Endothelial cell of umbilical vein (primary cell): ENCODE measurements around the gene XIRP2. TPM values are rescaled to one million over a fixed set of nuclear protein-coding genes. Genes with fewer than 3 reads are reported as not detected.

Experiments used
- BruUV-seq: library from RNA; stranded (reverse); fragments of 400-500 nt; replicated peaks from 2 replicates; lab custom pipeline; 2021; lab: Mats Ljungman, UMichigan
- CTCF ChIA-PET: fragments of 300-600, 350-600 bp; sonication (Branson Sonifier 250); formaldehyde crosslinking; loops from one replicate; lab custom pipeline; 2021; ENCODE audit warnings: antibody characterized with exemption, inconsistent platforms; lab: Charles Lee
- POLR2A ChIA-PET: fragments of 300-600, 350-600 bp; sonication (Branson Sonifier 250); formaldehyde crosslinking; loops from one replicate; lab custom pipeline; 2021; ENCODE audit warnings: antibody characterized with exemption, inconsistent platforms; lab: Charles Lee
- DNase-seq: peaks from one replicate; pipeline ENCODE4 v3.0.0-alpha.2; 2011; ENCODE audit warnings: low read depth, low spot score
- FAIRE-seq: peaks from 2 replicates; lab custom pipeline; 2011; peaks lifted over from hg19 to GRCh38; lab: Jason Lieb, UNC
- H2AFZ ChIP-seq: 2 replicates; pipeline ENCODE4 v1.6.0; 2012; ENCODE audit warnings: low read depth, low read length, control low read depth, inconsistent platforms
- H3K27ac ChIP-seq: 2 replicates; pipeline ENCODE4 v1.5.1; 2011; ENCODE audit warnings: low read depth, mild to moderate bottlenecking, control low read depth, low read length, moderate library complexity; ENCODE audit not compliant: insufficient read depth
- H3K27me3 ChIP-seq, 2 experiments: 2 replicates each; pipeline versions ENCODE4 v1.6.0 to v1.6.1; 2011; ENCODE audit warnings: low read length in 2 of 2, mixed read lengths in 1 of 2; ENCODE audit not compliant: control insufficient read depth in 2 of 2, insufficient read depth in 2 of 2
- H3K36me3 ChIP-seq, 2 experiments: 2 replicates in 1 of 2; 3 replicates in 1 of 2; pipeline ENCODE4 v1.5.1; 2011; ENCODE audit warnings: low read length in 2 of 2, mild to moderate bottlenecking in 1 of 2, moderate library complexity in 1 of 2; ENCODE audit not compliant: control insufficient read depth in 2 of 2, insufficient read depth in 2 of 2; ENCODE audit errors: extremely low read depth in 1 of 2
- H3K4me1 ChIP-seq: 3 replicates; pipeline ENCODE4 v1.5.1; 2011; ENCODE audit warnings: mild to moderate bottlenecking, low read length; ENCODE audit not compliant: control insufficient read depth, insufficient read depth; ENCODE audit errors: extremely low read depth
- H3K4me2 ChIP-seq: 2 replicates; pipeline ENCODE4 v1.6.1; 2011; ENCODE audit warnings: low read length, control low read depth, mixed read lengths; ENCODE audit not compliant: insufficient read depth
- H3K4me3 ChIP-seq, 3 experiments: fragments of 200-600 bp in 1 of 3; sonication (generic), shearing (Covaris generic) in 1 of 3; replicated peaks in 1 of 3; 2 replicates each; pipeline ENCODE4 v1.5.1; 2011 to 2016; ENCODE audit warnings: control low read depth in 3 of 3, low read length in 3 of 3, mild to moderate bottlenecking in 2 of 3, inconsistent platforms in 1 of 3, low read depth in 1 of 3, moderate library complexity in 1 of 3; ENCODE audit not compliant: insufficient read depth in 1 of 3
- H3K79me2 ChIP-seq: 2 replicates; pipeline ENCODE4 v1.6.0; 2012; ENCODE audit warnings: low read length, inconsistent platforms; ENCODE audit not compliant: control insufficient read depth, insufficient read depth
- H3K9ac ChIP-seq: replicated peaks from 2 replicates; pipeline ENCODE3; 2011; ENCODE audit warnings: low read length, control low read depth; ENCODE audit not compliant: insufficient read depth; ENCODE audit errors: extremely low read depth
- H3K9me1 ChIP-seq: replicated peaks from 3 replicates; pipeline ENCODE4 v1.6.0; 2011; ENCODE audit warnings: mild to moderate bottlenecking, low read length; ENCODE audit not compliant: control insufficient read depth, insufficient read depth; ENCODE audit errors: extremely low read depth
- H3K9me3 ChIP-seq: replicated peaks from 2 replicates; pipeline ENCODE4 v1.5.1; 2012; ENCODE audit warnings: low read length, inconsistent platforms; ENCODE audit not compliant: control insufficient read depth, insufficient read depth
- H4K20me1 ChIP-seq: replicated peaks from 2 replicates; pipeline ENCODE3; 2011; ENCODE audit warnings: mild to moderate bottlenecking, low read length; ENCODE audit not compliant: control insufficient read depth, insufficient read depth; ENCODE audit errors: extremely low read depth
- EZH2 ChIP-seq: IDR thresholded peaks from 2 replicates; pipeline ENCODE4 v1.6.1; 2012; ENCODE audit warnings: borderline replicate concordance, low read depth, mild to moderate bottlenecking, moderate library complexity, low read length, inconsistent platforms; ENCODE audit not compliant: severe bottlenecking
- FOS ChIP-seq: IDR thresholded peaks from 2 replicates; pipeline ENCODE4 v1.6.1; 2011; ENCODE audit warnings: mild to moderate bottlenecking, low read length, moderate library complexity, borderline replicate concordance; ENCODE audit not compliant: insufficient read depth
- GATA2 ChIP-seq: IDR thresholded peaks from 2 replicates; pipeline ENCODE4 v1.7.0; 2011; ENCODE audit warnings: low read depth, mild to moderate bottlenecking, moderate library complexity, mixed read lengths, low read length; ENCODE audit not compliant: insufficient read length, insufficient read depth
- JUN ChIP-seq: IDR thresholded peaks from 2 replicates; pipeline ENCODE4 v1.6.1; 2011; ENCODE audit warnings: borderline replicate concordance, low read depth; ENCODE audit not compliant: insufficient read length, insufficient read depth
- MYC ChIP-seq: IDR thresholded peaks from one replicate; pipeline ENCODE4 v1.6.1; 2011; ENCODE audit warnings: mild to moderate bottlenecking, low read depth, low read length
- POLR2A ChIP-seq: IDR thresholded peaks from 2 replicates; pipeline ENCODE4 v1.6.1; 2012; ENCODE audit warnings: low read depth, mild to moderate bottlenecking, control low read depth, low read length
- POLR2AphosphoS5 ChIP-seq: IDR thresholded peaks from 2 replicates; pipeline ENCODE4 v1.6.1; 2012; ENCODE audit warnings: low read depth, mild to moderate bottlenecking, control low read depth, low read length, moderate library complexity; ENCODE audit not compliant: insufficient read depth
- dilution Hi-C: fragments of 300-500 bp; cut with MboI; formaldehyde crosslinking; loops from one replicate; pipeline ENCODE4 v1.15.0; 2019; ENCODE audit warnings: low sequenced_read_pairs; ENCODE audit not compliant: extremely low pct_ligation_motif_present
- intact Hi-C: fragments of 100-400 bp; cut with micrococcal nuclease; formaldehyde crosslinking; loops from one replicate; pipeline ENCODE4 v1.10.0; 2022
- polyA plus RNA-seq, 4 experiments: library from polyadenylated mRNA; depleted of rRNA in 3 of 4; stranded (reverse) in 3 of 4; unstranded in 1 of 4; fragments of >200 nt; gene quantifications; 2 replicates each; pipeline versions ENCODE4 v1.2.1 to v1.2.3, GENCODE V29; 2011 to 2012; ENCODE audit warnings: missing spikeins in 1 of 4
- total RNA-seq: library from RNA; stranded (reverse); gene quantifications from 2 replicates; pipeline ENCODE4 v1.2.3, GENCODE V29; 2021
- TF ChIP-seq, protein P1 (sequence below): IDR thresholded peaks from 2 replicates; pipeline ENCODE4 v1.6.1; 2011; ENCODE audit not compliant: insufficient read depth, insufficient read length
- TF ChIP-seq, protein P2 (sequence below), 2 donors: IDR thresholded peaks; 1 replicate in 1 of 2; 2 replicates in 1 of 2; pipeline ENCODE4 v1.5.1; 2011; ENCODE audit warnings: low read length in 2 of 2, mild to moderate bottlenecking in 2 of 2, moderate library complexity in 2 of 2, control low read depth in 1 of 2, inconsistent platforms in 1 of 2, low read depth in 1 of 2; ENCODE audit not compliant: insufficient read depth in 1 of 2; ENCODE audit errors: extremely low read depth in 1 of 2

XIRP2 gene
- total and polyA plus RNA-seq, 2 donors (not counting 3 experiments of a cell fraction or from before 2014, with no cell fraction given), result 0.08 to 0.66 TPM

DNA sequence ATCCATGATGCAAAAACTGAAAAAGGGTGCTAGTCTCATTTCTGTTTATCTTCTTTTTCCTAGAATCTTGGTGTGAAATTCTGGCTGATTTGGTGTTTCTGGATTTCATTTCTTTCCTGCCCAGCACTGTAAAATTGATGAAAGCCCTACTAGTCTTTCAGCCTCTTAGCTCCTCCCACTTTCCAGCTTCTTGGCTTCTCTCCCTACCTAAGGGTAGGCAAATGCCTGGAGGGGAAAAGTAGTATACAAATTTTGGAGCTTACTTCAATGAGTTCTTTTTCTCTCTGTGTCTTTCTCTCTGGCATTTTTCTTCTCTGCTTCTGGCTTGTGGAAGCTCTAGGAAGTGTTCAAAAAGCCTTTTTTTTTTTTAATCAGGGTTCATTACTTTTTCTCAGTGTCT is 160.5 kb downstream of the XIRP2 start:
- ChIA-PET CTCF (no interaction called here), POLR2A (no interaction called here)
- no peak overlapping the region for H3K4me3 ChIP-seq
- no peaks in the 10 kb centered on the region for H3K79me2 ChIP-seq
- no peak overlapping the region for H3K4me2 ChIP-seq
- H3K9me1 ChIP-seq, result no peaks in the 10 kb centered on the region
- H2AFZ ChIP-seq, result no peak overlapping the region
- TF ChIP-seq FOS, result no peak
- TF ChIP-seq POLR2A, result no peak
- TF ChIP-seq GATA2, result no peak
- no peak for TF ChIP-seq MYC
- no peak for TF ChIP-seq EZH2
- TF ChIP-seq, protein P1, sequence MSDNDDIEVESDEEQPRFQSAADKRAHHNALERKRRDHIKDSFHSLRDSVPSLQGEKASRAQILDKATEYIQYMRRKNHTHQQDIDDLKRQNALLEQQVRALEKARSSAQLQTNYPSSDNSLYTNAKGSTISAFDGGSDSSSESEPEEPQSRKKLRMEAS, result no peak
- no peak for TF ChIP-seq POLR2AphosphoS5
- TF ChIP-seq, protein P2, sequence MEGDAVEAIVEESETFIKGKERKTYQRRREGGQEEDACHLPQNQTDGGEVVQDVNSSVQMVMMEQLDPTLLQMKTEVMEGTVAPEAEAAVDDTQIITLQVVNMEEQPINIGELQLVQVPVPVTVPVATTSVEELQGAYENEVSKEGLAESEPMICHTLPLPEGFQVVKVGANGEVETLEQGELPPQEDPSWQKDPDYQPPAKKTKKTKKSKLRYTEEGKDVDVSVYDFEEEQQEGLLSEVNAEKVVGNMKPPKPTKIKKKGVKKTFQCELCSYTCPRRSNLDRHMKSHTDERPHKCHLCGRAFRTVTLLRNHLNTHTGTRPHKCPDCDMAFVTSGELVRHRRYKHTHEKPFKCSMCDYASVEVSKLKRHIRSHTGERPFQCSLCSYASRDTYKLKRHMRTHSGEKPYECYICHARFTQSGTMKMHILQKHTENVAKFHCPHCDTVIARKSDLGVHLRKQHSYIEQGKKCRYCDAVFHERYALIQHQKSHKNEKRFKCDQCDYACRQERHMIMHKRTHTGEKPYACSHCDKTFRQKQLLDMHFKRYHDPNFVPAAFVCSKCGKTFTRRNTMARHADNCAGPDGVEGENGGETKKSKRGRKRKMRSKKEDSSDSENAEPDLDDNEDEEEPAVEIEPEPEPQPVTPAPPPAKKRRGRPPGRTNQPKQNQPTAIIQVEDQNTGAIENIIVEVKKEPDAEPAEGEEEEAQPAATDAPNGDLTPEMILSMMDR (IDR thresholded peaks at IDR 0.05; ENCODE audit: extremely low read depth in 1 of 2, insufficient read depth in 1 of 2, low read depth in 1 of 2, low read length in 2 of 2), result no peak
- TF ChIP-seq JUN, result no peak
- dilution Hi-C loops, result no loop called here
- H3K27me3 ChIP-seq, result no peaks in the 10 kb centered on the region
- no peaks in the 10 kb centered on the region for H3K36me3 ChIP-seq
- no peaks in the 10 kb centered on the region for H3K9me3 ChIP-seq
- DNase-seq, result no peak
- H3K9ac ChIP-seq, result no peak overlapping the region
- intact Hi-C loops, result no loop called here
- no peaks in the 10 kb centered on the region for H4K20me1 ChIP-seq
- FAIRE-seq, result no peak
- no TSS peak for BruUV-seq
- no peak overlapping the region for H3K27ac ChIP-seq
- no peaks in the 10 kb centered on the region for H3K4me1 ChIP-seq
